Activated CD8-positive, alpha-beta memory T cell treated with anti-CD3 and anti-CD28 coated beads for 1 hour (primary cell): ENCODE results near the gene LTB4R.
"Not testable (repeated sequence)": the region's sequence is repeated elsewhere in the genome, so short reads cannot be mapped to it uniquely, and the experiment has no call there.

Experiments
- DNase-seq, 2 donors: peaks; one replicate each; pipeline ENCODE4 v3.0.0-alpha.2; 2020; ENCODE audit warnings: low read depth in 1 of 2; ENCODE audit errors: extremely low read depth in 1 of 2

Gene LTB4R

DNA sequence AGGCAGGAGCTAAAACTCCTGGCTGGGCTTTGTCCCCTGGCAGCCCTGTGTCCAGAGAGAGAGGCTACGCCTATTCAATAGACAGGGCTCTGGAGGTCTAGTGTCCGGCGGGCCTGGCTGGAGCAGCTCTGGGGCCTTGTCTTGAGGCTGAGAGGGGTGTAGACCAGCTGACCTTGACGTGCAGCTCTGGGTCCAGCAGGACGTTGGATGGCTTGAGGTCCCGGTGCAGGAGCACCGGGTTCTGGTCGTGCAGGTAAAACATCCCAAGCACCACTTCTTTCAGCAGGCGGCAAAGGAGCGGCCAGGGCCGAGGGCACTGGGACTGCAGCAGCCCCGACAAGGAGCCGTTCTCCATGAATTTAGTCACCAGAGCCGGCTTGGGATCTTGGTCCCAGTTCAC lies 27.5 kb downstream of the LTB4R start:
- DNase-seq: no peak

DNA sequence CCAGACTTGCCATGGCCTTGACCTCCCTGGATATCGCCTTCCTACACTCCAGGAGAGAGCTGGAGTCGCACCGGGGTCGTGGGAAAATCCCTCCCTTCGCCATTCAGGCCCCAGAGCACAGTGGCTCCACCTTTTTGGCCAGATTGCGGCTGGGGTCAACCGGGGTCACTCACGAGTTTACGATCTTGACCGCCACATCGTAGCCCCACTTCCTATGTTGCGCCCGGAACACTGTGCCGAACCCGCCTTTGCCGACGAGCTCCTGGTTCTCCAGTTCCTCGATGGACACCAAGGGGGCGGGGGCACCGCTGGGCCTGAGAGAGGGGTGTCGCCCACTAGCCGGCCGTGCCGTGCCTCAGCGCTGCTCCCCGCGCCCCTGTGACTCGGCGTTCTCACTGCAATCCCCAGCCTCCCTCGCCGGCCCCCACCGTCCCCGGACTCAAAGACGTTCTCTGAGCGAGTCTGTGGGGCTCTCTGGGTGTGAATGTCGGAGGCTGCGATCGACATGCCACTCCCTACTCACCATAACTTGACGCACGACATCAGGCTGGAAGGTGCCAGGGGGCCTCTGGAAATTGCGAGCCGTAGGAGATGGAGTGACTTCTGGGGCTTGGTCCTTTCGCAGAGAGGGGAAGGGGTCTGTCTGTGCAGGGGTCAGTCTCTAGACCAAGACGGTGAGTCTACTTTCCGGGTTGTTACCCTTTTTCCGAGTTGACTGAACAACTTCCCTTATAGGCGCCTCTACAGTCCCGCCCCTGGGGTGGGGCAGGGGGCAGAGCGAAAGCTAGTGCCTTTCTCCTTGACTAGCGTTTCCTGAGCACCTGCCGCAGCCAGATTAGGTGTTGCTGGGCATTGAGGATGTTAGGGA lies 28.2 kb downstream of the LTB4R start, which contains the start of gene RIPK3:
RIPK3 (minus strand) TSS at position 708 of the 868 bp plus-strand sequence; CDS start at position 543, 165 bp downstream.
- DNase-seq: peak in 1 of 2 donors; percentile 55

DNA sequence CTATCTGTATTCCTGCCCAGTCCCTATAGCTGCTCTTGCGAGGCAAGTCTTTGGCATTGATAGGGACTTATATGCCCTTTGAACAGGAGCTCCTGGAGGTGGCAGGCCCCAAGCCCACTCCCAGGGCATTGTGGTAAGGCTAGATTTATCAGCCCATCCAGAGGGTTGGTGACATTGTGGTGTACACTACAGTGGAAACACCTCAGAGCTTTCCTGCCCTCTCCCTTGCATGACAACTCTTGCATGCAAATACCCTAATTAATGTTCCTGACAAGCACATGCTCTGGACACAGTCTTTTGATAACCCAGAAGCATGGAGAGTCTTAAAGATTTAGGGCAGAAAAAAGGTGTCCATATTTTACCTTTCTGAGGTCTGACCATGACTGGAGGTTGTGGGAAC lies 29.3 kb downstream of the LTB4R start:
- no peak for DNase-seq

DNA sequence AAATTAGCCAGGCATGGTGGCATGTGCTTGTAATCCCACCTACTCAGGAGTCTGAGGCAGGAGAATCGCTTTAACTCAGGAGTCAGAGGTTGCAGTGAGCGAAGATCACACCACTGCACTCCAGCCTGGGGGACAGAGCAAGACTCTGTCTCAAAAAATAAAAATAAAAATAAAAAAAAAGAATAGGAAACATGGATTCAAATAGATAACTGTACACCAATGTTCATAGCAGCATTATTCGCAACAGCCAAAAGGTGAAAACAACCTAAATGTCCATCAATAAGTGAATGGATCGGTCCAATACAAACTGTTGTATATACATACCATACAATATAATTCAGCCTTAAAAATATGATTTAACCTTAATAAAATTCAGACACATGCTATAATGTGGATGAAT lies 31.6 kb downstream of the LTB4R start:
- DNase-seq: no peak

DNA sequence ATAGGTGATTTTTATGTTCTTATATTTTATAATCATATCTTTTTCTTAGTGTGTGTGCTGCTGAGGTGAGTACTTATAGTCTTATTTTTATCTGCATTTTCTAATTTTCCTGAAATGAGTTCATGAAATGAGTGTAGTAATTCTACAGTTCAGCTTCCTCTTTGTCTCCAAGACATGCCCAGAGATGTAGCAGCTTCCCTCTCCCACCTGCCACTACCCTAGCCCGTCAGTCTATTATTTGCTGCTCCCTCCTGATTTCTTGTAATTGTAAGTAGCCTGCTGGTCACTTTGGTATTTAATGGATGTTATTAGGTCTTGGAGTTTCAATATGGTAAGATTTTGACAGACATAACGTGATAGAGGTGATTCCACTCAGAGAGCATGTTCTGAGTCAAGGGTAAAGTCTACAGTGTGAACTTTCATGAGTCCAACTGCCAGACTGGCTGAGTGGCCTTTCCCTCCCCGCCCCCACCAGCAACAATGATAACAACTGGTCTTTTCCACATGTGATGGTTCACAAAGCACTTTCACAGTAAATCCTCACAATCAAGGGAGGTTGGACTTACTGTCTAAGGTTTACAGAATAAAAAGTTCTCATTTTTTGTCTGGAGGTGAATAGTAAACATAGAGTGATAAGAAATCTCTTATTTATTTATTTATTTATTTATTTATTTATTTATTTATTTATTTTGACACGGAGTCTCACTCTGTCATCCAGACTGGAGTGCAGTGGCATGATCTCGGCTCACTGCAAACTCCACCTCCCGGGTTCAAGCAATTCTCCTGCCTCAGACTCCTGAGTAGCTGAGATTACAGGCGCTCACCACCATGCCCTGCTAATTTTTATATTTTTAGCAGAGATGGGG lies 32.7 kb downstream of the LTB4R start:
- DNase-seq: no peak

DNA sequence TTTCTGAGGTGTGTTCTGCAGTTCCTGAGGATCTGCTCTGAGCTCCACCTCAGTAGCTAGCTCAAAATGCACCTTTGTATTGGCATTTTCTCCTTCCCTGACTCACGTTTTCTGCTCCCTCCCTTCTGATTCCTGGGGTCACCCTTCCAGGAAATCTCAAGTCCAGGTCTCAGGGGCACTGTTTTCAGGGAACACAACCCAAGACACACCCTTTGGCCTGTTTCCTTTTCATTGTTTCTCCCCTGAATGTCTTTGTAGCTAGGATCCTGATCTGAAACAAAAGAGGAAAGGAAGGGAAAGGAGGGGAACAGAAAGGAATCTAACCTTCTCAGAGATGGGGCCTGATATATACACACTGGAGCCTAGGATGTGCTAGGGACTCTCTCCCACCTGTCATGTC lies 35.8 kb downstream of the LTB4R start:
- DNase-seq: no peak

DNA sequence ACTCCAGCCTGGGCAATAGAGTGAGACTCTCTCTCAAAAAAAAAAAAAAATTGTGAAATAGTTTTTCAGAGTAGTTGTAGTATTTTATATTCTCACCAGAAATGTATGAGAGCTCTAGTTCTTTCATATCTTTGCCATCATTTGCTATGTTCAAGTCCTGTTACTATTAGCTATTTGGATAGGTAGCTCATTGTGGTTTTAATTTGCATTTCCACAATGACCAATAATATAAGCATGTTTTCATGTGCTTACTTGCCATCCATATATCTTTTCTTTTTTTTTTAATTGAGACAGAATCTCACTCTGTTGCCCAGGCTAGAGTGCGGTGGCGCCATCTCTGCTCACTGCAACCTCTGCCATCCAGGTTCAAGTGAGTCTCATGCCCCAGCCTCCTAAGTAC lies 36.9 kb downstream of the LTB4R start:
- no peak for DNase-seq

DNA sequence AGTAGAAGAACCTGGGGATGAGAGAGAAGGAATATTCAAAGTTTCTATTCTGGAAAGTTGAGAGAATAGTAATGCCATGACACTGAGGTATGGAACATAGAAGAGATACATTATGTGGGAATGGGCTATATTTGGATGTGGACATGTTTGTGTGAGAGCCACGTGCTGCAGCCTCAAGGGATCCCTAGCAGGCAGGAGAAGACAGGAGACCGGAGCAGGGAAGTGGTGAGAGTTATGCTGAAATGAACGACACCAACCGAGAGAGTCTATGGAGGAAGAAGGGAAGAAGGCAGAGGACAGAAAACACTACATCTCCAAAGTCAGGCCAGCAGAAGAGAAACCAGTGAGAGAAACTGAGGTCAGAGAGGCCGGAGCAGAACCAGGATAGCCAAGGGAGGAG lies 38.4 kb downstream of the LTB4R start:
- no peak for DNase-seq

DNA sequence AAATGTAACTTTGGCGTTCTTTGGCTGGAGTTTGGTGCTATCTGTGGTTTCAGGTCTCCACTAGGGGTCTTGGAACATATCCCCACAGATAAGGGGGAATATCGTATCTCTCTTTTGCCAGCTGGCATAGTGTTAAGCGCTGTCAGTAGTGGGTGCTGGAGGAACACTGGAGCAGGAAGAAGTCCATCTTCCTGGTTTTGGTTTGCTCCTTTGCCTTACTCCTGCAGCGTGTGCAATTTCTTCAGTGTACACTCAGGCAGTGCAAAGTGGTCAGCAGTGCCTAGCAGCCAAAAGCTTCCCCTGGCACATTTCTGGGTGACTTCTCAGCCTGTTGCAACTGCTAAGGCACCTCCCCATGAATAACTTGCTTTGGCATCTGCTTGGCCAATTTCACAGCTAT lies 40.2 kb downstream of the LTB4R start:
- DNase-seq: no peak

DNA sequence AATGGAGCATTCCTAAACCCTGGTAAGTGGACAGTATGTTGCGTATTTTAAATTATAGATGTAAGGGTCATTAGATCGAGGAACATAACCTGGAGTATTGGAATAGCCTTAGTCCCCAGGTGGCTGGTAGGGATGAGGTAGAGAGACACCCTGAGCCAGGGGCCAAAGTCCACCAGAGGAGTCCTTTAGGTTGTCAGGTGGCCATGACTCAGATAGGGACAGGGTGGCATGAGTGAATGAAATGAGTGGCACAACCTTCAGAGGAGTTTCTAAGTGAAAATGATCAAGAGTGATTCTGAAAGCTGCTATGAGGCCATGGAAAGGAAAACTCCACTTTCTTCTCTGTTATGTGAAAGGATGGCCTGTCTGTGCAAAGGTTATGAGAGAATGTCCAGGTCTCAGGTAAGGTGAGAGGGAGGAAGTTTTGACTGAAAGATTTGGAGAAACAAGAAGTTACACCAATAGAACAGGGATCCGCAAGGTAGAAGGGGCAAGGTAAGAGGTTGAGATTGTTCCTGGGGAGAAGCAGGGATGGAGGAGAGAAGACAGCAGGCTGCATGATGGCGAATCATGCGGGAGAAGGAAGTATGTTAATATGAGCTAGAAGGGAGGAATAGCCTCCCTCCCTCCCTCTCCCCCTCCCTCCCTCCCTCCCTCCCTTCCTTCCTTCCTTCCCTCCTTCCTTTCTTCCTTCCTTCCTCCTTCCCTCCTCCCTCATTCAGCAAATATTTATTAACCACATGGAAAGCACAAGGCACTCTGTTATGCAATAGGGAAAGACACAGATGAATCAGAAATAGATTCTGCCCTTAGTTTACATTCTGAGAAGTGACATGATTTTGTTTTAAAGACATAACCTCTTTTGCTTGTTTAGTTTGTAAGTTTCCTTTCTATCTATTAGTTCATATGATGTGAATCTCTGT lies 42.5 kb downstream of the LTB4R start:
- no peak for DNase-seq

DNA sequence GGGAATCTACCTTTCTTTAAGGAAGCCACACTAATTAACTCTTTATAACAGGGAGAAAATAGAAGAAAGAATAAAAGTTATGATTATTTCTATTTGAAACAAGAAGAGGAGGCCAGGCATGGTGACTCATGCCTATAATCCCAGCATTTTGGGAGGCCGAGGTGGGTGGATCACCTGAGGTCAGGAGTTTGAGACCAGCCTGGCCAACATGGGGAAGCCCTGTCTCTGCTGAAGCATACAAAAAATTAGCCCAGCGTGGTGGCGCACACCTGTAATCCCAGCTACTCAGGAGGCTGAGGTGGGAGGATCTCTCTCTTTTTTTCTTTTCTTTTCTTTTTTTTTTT lies 43.2 kb downstream of the LTB4R start:
- DNase-seq: not testable (repeated sequence)

DNA sequence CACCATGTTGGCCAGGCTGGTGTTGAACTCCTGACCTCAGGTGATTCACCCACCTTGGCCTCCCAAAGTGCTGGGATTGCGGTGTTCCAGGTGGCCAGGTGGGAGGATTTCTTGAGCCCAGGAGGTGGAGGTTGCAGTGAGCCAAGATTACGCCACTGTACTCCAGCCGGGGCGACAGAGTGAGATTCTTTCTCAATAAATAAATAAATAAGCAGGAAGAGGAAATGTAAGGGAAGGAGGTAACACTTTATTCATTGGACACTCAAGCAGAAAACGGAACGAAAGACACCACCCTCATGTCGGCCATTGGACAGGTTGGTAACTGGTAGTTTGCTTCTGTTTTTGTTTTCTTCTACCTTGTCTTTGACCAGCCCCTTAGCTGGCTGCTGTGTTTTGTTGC lies 43.7 kb downstream of the LTB4R start:
- DNase-seq: no peak

DNA sequence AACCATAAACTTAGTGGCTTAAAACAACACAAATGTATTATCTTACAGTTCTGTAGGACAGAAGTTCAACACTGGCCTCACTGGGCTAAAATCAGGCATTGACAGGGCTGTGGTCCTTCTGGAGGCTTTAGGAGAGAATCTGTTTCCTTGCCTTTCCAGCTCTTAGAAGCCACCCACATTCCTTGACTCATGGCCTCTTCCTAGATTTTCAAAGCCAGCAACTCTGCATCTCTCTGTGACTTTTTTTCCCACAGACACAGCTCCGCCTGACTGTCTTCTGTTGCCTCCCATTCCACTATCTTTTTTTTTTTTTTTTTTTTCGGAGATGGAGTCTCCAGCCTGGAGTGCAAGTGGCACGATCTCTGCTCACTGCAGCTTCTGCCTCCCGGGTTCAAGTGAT lies 44.9 kb downstream of the LTB4R start:
- DNase-seq: no peak

DNA sequence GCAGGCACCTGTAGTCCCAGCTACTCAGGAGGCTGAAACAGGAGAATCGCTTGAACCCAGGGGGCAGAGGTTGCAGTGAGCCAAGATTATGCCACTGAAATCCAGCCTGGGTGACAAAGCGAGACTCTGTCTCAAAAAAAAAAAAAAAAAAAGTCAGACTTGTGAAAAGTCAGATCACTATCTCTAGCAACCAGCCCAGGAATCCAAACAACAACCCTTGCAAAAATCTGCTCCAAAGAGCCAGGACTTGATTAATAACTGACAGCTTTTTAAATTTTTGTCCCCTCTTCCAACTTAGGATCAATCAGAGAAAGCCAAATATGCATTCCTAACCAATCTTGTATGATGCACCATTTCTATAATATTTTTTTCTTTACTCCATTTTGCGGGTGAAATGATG lies 49.0 kb downstream of the LTB4R start:
- no peak for DNase-seq

DNA sequence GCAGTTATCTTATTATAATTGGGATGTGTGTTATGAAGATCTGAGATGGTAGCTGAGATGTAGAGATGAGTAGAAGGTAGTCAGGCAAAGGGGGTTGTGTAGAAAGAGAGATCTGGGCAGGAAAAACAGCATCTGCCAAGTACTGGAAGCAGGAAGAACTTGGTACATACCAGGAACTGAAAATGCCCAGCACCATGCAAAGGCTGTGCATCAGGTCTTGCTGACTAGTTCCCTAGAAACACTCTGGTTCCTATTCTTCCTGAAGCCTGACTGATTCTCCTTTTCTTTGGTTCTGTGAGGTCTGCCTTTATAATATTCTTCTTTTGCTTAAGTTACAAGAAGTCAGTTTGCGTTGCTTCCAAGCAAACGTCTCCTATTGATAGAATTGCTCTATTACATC lies 50.0 kb downstream of the LTB4R start:
- DNase-seq: no peak

DNA sequence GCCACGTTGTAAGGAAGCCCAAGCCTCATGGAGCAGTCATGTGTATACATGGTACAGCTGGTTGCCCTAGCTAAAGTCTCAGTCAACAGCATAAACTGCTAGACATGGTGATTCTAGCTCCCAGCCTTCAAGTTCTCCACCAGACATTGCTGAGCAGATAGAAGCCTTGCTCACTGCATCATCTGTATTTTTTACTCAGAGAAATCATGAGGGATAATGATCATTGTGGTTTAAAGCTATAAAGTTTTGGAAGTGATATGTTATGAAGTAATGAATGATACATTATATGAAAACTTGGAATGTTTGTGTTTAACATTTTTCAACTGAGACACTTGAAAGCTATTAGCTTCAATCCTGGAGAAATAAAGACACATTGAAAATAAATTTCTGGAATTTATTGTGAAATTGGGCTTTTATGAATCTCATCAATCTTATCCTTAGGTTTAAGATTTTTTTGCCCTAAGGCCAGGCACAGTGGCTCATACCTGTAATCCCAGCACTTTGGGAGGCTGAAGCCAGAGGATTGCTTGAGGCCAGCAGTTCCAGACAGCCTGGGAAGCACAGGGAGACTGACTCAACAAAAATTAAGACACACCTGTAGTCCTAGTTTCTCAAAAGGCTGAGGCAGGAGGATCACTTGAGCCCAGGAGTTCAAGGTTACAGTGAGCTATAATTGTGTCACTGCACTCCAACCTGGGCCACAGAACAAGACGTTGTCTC lies 51.1 kb downstream of the LTB4R start:
- DNase-seq: no peak

DNA sequence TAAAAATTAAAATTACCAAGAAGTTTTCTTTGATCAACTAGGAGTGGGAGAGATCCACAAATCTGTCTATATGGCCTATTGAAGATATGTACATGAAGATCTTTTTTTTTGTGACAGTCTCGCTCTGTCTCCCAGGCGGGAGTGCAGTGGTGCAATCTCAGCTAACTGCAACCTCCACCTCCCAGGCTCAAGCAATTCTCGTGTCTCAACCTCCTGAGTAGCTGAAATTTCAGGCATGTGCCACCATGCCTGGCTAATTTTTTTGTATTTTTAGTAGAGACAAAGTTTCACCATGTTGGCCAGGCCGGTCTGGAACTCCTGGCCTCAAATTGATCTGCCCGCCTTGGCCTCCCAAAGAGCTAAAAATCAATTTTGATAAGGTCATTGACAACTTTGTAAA lies 52.1 kb downstream of the LTB4R start:
- no peak for DNase-seq

DNA sequence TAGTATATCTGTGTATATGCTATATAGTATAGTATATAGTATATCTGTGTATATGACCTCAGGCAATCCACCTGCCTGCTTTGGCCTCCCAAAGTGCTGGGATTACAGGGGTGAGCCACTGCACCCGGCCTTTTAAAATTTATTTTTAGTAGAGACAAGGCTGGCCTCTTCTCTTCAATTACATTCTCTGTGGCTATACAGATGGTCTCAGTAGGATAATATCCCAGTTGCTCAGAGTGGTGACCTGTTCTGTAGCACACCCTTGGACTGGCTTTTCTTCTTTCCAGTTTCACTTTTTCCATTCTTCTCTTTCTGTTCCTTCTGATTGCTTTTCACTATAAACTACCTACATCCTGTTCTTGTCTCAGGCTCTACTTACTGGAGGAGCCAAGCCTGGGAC lies 53.5 kb downstream of the LTB4R start:
- DNase-seq: no peak

DNA sequence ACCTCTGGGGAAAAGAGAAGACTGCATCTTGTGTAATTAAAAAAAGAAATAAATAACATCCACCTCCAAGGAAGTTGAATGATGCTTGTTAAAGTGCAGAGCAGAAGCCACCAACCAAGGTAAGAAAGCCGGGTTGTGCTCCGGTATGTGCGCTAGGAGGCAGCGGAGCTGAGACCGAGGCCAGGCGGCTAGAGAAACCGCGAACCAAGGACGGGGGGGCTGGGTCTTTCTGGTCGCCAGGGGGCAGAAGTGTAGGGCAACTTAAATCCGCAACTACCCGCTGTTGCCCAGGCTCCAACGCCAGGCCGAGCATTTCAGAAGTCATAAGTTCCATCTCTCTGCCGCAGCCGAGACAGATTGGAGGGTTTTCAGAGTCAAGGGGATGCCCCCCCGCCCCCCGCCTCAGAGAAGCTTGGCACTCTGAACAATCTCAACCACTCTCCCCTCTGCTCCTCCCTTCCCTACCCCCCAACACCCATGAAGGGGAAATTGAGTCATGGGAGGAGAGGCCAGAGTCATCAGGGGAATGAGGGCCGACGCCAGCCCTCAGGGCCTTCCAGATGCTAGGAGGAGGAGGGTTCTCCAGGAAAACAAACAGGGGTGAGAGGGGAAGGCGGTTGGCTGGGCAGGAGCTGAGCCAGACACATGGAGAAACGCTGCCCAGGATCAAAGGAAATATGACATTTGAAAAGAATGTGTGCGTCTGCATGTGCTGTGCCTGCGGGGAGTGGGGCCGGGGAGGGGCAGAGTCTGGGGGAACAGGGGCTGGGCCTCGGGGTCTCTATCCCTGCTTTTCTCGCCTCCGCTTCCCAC lies 54.5 kb downstream of the LTB4R start:
- DNase-seq: peak; percentile 12 to 31

DNA sequence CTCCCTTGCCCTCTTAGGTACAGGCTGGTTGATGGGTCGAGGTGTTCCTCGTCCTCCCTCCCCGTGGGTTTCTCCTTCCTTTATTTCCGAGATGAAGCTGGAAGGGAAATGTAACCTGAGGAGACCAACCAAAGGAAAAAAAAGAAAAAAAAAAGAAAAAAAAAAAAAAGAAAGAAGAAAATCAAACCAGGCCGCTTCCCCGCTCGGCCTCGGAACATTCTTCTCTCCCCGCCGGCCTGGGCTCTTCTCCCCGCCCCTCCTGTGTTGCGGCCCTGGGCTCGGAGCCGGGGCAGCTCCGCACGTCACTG lies 55.1 kb downstream of the LTB4R start:
- DNase-seq: no peak
